ENCODE measurements around the gene ENPP1.

ENPP1 gene

DNA sequence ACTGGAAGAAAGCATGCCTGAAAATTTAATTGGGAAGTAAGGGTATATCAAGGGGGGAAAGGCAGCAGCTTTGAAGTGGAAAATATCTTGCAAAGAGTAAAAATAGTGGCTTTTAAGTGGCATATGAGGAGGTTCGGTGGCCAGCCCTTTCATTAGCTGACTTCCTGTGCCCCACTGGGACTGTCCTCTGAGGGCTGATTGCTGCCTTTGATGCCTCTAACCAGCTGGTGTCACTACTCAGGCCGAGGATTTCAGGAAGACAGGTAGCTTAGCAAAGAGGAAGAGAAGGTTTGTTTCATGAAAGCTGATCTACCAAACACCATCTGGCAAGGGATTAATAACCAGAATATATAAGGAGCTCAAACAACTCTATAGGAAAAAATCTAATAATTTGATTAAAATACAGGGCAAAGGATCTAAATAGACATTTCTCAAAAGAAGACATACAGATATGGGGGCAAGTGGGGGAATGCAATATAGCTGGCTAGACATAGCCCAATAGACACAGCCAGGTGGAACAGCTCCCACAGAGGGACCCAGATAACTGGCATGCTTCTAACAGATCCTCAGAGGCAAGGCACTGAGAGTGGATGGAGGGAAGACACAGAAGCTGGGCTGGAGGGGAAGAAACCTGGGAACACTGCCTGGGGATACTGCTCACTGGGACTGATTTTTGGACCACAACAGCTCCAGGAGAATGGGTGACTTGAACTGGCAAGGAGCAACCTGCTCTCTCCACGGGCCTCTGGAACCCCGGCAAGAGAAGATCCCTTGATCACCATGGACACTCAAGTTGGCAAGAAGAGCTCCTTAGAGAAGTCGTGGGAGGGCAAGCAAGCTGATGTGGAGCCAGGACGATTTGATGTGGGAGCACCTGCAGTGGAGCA, 110.2 kb downstream of the ENPP1 start:
- DNase-seq, result no peak

DNA sequence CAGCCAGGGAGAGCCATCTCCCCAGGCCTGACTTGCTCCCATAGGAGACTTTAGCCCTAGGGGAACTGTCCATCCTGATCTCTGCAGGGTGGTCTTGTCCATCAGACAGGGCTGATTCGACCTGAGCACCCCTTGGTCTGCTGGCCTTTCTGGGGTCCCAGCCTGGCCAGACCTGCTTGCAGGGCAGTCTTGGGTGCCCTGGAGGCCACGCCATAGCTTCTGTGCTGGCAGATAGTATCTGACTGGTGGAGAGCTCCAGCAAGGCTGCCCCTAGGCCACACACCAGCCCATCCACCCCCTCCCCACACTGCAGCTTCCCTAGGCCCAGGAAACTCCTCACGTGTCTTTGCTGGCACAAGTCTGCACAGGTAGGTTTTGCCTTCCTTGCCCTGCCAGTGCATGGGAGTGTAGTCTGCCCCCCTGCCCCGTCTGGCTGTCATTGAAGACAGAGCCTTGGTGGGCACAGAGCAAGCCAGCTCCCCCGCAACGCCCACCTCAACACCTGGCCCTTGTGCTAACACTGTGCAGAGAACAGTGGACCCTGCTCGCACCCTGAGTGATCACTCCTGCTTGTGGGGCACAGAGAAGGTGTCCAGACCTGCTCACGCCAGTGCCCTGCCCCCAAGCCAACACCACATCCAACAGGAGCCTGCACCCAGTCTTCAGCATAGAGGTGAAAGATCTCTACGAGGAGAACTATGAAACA, 111.0 kb downstream of the ENPP1 start:
- no peak for DNase-seq

DNA sequence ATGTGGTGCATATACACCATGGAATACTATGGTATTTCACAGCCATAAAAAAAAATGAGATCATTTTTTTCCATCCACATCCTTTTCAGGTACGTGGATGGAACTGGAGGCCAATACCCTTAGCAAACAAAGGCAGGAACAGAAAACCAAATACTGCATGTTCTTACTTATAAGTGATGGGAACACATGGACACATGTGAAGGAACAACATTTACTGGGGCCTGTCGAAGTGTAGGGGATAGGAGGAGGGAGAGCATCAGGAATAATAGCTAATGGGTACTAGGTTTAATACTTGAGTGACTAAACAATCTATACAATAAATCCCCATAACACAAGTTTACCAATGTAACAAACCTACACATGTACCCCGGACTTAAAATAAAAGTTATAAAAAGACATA, 112.8 kb downstream of the ENPP1 start:
- no peak for DNase-seq

DNA sequence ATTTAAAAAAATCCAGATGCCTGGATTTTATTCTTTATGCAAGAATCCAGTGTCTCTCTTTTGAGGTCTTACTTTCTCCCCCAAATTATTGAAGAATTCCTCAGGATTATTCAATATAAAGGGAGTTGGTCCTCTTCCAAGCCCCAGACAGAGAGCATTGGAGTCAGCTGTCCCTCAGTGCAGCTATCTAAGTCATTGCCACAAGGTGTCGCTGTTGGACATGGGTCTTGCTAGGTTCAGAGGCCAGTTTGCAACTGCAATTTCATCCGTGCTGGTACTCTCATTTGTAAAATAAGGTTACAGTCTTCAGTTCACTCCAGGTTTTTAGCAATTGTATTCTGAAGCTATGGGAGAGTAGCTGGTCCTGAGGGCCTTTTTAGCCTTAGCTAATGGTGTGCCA, 115.5 kb downstream of the ENPP1 start:
- DNase-seq, result peak; percentile 69

DNA sequence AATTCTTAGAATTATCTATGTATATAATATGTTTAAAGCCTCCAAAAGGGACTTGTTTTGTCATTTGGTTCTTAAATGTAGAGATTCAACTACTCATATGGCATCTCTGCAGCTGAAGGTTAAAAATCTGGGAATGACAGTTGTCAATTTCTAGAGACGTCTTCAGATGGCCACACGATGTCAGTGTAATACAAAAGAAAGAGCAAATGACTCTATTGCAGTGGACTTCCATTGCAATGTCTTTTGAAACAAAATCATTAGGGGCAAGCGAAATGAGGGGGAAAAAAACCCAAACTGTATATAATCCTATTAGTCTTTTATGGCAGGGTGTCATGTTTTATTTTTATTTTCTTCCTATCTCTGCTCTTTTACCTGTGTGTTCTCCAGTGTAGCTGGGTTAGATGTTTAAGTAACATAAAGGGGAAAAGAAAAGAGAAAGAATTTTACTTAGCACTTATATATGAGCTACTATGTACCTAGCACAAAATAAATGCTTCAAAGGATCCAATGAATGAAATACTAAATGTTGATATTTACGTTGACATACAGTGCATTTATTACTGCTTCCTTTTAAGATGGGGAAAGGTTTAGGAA, 117.2 kb downstream of the ENPP1 start:
- DNase-seq, result peak; percentile 64

DNA sequence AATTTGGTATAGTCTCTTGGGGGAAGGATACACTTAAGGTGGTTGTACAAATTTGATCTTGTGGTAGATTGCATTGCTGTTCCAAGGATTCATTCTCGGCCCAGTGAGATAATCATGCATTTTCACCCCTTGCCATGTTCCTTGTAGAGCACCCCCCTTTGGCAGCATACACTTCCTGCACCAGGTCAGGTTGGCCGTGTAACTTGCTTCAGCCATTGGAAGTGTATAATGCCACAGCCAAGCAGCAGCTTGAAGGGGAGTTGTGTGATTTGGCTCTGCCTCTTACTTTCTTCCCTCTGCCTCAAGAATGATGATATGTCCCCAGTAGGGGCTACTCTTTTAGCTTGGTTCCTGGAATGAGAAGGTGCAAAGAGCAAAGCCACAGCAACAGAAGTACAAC, 121.4 kb downstream of the ENPP1 start:
- no peak for DNase-seq

DNA sequence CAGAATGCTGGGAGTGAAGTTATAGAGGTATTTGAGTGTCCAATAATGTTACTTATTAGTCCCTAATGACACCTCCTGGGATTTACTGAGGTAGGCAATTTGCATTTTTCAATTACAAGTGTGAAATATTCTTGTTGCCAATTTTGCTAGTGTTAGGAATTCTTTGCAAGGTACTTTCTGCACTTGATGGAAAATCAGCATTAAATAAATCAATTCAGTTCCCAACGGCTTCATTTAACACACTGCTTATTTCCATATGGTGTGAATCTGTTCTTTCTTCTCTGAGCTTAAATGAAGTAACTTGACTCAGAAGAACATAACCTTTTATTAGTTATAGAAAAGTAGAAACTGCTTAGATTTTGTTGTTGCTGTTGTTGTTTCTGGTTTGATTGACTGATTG, 122.2 kb downstream of the ENPP1 start:
- no peak for DNase-seq

DNA sequence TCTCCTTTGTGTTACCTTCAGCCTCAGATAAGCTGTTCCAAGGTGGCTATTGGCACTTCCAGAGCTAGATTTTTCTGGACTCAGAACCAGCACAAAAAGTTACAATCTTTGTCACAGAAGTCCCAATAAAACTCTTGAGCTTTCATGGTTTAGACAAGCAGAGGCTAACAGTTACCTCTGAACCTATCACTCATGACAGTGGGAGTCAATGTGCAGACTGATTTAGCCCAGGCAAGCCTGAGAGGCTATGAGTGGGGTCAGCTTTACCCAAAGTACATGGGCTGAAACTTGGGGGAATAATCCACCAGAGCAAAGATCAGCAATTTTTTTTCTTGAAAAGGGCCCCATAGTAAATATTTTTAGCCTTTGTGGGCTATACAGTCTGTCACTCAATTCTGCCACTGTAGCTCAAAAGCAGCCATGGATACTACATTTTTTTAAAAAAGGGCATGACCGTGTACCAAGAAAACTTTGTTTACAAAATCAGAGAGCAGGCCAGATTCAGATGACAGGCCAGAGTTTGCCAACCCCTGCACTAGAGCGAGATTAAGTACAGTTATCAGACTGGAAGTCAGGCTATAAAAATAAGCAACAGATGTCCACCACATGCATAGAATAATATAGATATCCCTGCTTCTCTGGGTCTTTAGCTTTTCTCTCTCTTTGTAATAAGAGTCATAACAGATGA, 123.4 kb downstream of the ENPP1 start:
- DNase-seq, result no peak

DNA sequence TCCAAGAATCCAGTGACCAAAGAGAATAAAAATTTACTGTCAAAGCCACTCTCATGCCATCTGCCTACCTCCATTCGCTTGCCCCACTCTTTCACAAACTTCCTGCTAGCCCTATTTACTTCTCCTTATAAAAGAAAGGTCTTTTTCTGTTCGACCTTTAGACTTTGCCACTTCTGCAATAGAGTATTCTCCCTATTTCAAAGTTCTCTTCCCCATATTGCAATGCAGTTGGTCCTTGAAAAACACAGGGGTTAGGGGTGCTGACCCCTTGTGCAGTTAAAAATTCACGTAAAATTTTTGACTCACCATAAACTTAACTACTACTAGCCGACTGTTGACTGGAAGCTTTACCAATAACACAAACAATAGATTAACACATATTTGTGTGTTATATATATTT, 128.3 kb downstream of the ENPP1 start:
- no peak for DNase-seq

DNA sequence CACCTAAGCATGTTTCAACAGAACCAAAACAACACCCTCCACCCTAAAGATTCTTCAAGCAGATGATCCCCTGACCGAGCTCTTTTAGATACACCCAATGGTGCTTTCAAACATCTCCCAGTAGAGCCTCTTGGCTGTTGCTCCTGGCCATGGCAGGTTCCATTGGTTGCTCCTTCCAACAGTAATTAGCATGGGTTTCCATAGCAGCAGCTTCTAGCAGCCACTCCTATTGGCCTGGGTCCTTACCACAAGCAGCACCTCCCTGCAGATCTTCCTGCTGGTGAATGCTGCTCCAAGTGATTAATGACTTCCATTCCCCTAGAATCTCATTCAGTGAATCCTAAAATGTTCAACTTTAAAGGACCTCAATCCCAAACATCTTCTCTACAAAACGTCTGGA, 129.4 kb downstream of the ENPP1 start:
- DNase-seq, result no peak

DNA sequence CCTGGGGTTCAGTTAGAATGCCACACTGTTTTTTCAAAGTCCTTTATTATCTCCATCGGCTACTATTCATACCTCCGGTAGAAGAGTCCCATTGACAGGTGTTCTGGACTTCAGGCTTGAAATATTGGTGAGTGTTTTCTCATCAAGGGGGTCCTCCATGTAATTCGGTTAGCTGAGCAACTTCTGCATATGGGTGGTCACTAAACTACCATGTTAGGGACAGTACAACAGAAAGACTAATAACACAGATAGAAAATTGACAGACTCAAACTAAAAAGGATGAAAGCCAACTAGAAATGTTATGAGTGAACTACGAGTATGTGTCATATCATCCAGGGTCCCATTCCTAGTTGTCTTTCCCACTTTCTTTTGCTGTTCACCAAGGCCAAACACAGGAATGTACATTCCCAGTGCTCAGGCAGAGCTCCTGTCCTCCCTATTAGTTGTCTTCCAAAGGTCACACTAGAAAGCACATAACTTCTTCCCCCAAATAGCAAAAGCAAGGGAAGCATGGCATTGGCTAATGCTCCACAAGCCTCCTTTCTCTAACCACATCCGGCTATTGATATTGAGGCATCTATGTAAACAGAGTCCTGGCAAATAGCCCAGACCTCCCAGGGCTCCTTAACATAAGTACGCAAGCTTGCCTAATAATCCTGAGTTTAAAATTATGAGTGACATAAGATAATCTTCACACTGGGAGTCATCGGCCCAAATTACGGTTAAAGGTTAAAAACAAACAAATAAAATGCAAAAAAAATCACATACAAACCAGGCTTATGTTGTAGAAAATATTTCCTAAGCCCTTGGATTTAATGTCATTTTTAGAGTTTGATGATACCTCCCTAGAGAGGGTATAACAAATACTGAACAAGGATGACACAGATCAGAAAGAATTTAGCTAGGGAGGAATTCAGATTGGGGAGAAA, 130.1 kb downstream of the ENPP1 start:
- peak; percentile 98 for DNase-seq

Data from EL (cell line).